ENCODE data around the gene PYDC2.

The PYDC2 gene

GRCh38 chr3:191484461-191484860 lies 23.5 kb downstream of the PYDC2 start:
- no peak for TF ChIP-seq CTCF (IDR thresholded peaks at IDR 0.05; ENCODE audit: low read depth, low read length, missing control alignments)
- H3K4me3 ChIP-seq (replicated peaks; ENCODE audit: low read depth, low read length) = no peak overlapping the region
- no peak for DNase-seq (ENCODE audit: extremely low read depth, low read depth)

DNA sequence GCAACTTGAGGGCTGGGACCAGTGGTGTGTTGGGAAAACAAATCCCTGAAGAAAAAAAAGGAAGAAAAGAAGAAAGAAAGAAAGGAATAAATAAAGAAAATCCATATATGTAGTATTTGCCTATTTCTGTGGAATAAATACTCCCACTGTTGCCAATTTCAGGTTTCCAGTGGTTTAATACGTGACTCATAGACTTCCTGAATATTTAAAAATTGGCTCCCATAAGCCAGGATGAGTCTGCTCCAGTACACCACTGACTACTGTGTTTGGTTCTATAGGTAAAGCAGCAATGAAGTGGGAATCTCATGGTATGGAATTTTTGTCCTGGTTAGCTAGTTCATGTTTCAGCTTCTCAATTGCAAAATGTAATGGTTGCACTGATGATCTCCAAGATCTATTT lies 31.6 kb downstream of the PYDC2 start:
- no peak for DNase-seq (ENCODE audit: extremely low read depth, low read depth)
- no peak for TF ChIP-seq CTCF (IDR thresholded peaks at IDR 0.05; ENCODE audit: low read depth, low read length, missing control alignments)

GRCh38 chr3:191493336-191493735 lies 32.4 kb downstream of the PYDC2 start:
- H3K4me3 ChIP-seq (replicated peaks; ENCODE audit: low read depth, low read length) = no peak overlapping the region
- no peak for TF ChIP-seq CTCF (IDR thresholded peaks at IDR 0.05; ENCODE audit: low read depth, low read length, missing control alignments)
- no peak for DNase-seq (ENCODE audit: extremely low read depth, low read depth)

More for the DNA sequence above, 31.6 kb downstream of the PYDC2 start:
- H3K4me3 ChIP-seq (replicated peaks; ENCODE audit: low read depth, low read length) = no peak overlapping the region

DNA sequence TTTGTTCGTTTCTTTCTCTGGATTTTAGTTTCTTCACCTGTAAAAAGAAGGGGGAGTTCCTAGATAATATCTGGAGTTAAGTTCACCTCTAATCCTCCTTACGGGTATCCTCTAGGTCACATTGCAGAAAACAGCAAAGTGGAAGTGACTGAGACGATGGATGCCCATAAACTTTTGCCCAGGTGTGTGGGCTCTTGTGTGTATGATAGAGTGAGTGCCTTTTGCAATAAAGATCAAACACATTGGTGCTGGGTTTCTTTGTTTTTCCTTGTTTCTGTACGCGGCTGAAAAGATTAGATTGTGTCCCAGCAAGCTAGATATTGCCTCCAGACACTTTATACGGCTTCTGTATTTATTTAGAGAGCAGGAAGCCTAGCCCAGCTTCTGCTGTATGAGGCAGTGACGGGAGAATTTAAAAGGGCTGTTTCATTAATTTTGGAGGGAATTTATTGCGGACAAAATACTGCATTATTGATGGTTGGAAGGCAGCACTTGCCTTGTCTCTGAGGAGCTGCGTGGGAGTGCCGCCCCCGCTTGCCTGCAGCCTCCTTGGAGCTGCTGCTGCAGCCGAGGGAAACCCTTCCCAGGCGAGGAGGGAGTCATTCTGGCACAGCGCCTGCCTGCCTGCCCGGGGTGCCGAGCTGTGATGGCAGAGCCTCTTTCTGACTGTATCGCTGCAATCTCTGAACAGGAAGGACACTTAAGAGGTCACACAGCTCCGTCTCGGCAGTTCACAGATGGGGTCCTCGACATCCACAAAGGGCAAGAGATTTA lies 38.5 kb downstream of the PYDC2 start:
- H3K4me3 ChIP-seq (replicated peaks; ENCODE audit: low read depth, low read length) = no peak overlapping the region

GRCh38 chr3:191500892-191501291 lies 39.9 kb downstream of the PYDC2 start:
- no peak for DNase-seq (ENCODE audit: extremely low read depth, low read depth)
- H3K4me3 ChIP-seq (replicated peaks; ENCODE audit: low read depth, low read length) = no peak overlapping the region
- TF ChIP-seq CTCF (IDR thresholded peaks at IDR 0.05; ENCODE audit: low read depth, low read length, missing control alignments) = no peak

More for the DNA sequence above, 38.5 kb downstream of the PYDC2 start:
- no peak for TF ChIP-seq CTCF (IDR thresholded peaks at IDR 0.05; ENCODE audit: low read depth, low read length, missing control alignments)
- DNase-seq (ENCODE audit: extremely low read depth, low read depth) = no peak

DNA sequence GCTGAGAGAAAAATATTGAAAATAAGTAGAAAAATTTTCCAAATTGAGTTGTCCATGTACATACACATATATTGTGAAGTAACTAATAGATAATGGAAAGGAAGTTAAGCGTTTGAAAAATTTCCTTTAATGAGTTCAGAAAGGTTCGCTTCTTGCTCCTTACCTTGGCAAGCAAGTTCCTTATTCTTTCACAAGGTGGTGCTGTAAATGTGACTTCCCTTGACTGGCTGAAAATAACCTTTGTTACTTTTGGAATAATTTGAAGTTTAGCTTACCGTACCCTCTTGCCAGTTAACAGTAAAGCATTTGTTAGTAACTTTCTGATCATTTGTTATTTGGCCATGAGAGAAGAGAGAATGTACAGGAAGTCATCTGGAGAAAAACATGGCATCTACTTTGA lies 41.6 kb downstream of the PYDC2 start:
- no peak for TF ChIP-seq CTCF (IDR thresholded peaks at IDR 0.05; ENCODE audit: low read depth, low read length, missing control alignments)
- no peak overlapping the region for H3K4me3 ChIP-seq (replicated peaks; ENCODE audit: low read depth, low read length)
- no peak for DNase-seq (ENCODE audit: extremely low read depth, low read depth)

DNA sequence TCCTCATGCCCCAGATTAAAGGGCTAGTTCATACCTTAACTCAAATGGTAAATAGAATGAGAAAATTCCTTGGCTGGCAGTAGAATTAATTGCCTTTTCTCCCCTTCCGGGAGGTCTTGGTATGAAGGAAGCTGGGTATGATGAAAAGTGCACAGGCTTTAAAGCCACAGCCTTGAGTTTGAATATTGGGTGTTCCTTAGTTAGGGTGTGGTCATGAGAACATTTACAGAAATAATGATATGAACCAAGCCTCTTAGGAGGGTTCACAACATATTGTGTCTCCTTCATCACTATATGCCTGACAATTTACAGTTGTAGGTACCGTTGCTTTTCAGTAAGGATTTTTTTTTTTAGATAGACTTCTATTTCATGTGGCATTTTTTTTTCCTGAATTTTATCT lies 48.1 kb downstream of the PYDC2 start:
- DNase-seq (ENCODE audit: extremely low read depth, low read depth) = no peak
- TF ChIP-seq CTCF (IDR thresholded peaks at IDR 0.05; ENCODE audit: low read depth, low read length, missing control alignments) = no peak
- H3K4me3 ChIP-seq (replicated peaks; ENCODE audit: low read depth, low read length) = no peak overlapping the region

All from HFF-Myc (cell line).